HUES64 (cell line): ENCODE results near the gene EPB41L5.
"Not testable (repeated sequence)": the region's sequence is repeated elsewhere in the genome, so short reads cannot be mapped to it uniquely, and the experiment has no call there.

Experiments
- H3K27ac ChIP-seq: 2 replicates; pipeline ENCODE4 v1.7.0; 2013; ENCODE audit warnings: low read depth, low read length, inconsistent platforms
- H3K27me3 ChIP-seq: 2 replicates; pipeline ENCODE4 v1.6.1; 2013; ENCODE audit warnings: mild to moderate bottlenecking, low read length; ENCODE audit not compliant: insufficient read depth
- H3K36me3 ChIP-seq: 2 replicates; pipeline ENCODE4 v1.6.1; 2013; ENCODE audit warnings: mild to moderate bottlenecking, low read length; ENCODE audit not compliant: insufficient read depth
- H3K4me1 ChIP-seq: 2 replicates; pipeline ENCODE4 v1.6.1; 2013; ENCODE audit warnings: mild to moderate bottlenecking, low read length, moderate library complexity; ENCODE audit not compliant: insufficient read depth
- H3K4me3 ChIP-seq: 2 replicates; pipeline ENCODE4 v1.5.1; 2013; ENCODE audit warnings: mild to moderate bottlenecking, low read length, moderate library complexity
- H3K9ac ChIP-seq: 2 replicates; pipeline ENCODE4 v1.6.1; 2013; ENCODE audit warnings: mild to moderate bottlenecking, low read depth, low read length
- H3K9me3 ChIP-seq: 2 replicates; pipeline ENCODE4 v1.6.1; 2013; ENCODE audit warnings: low read depth, low read length; ENCODE audit not compliant: insufficient read depth
- WGBS: fragments of 150-250, 120-280 bp; methylation state at CpG from one replicate; pipeline ENCODE4 v1.1.7; 2013; ENCODE audit warnings: missing lambda C conversion rate; 5-methylcytosine and 5-hydroxymethylcytosine counted together

The EPB41L5 gene

GRCh38 chr2:120029672-120030640 lies 17.1 kb downstream of the EPB41L5 start:
- H3K36me3 ChIP-seq: peaks cover 3% of the 10 kb centered on the region; the same call in 1 of the 2 replicates
- H3K27ac ChIP-seq: no peak overlapping the region
- H3K4me1 ChIP-seq: peaks cover 12% of the 10 kb centered on the region
- H3K27me3 ChIP-seq: no peaks in the 10 kb centered on the region
- WGBS: 88% methylated on average over 15 of the region's 15 CpGs
- no peak overlapping the region for H3K4me3 ChIP-seq
- H3K9ac ChIP-seq: no peak overlapping the region
- peaks cover 8% of the 10 kb centered on the region; the same call in 1 of the 2 replicates for H3K9me3 ChIP-seq

- Histone ChIP-seq H3K9me3 (0 out of 2 replicates have a peak, but pooled peaks cover 1% of the 10 kb centered on the region), H3K27me3 (no peaks in the 10 kb centered on the region), H3K27ac (no peak overlapping the region), H3K36me3 (no peaks in the 10 kb centered on the region), H3K4me3 (no peak overlapping the region), H3K4me1 (peaks cover 12% of the 10 kb centered on the region), H3K9ac (no peak overlapping the region)
- 97% methylated on average over 3 of the region's 3 CpGs for WGBS
These were observed 19.4 kb downstream of the EPB41L5 start for GRCh38 chr2:120032297-120032696.

DNA sequence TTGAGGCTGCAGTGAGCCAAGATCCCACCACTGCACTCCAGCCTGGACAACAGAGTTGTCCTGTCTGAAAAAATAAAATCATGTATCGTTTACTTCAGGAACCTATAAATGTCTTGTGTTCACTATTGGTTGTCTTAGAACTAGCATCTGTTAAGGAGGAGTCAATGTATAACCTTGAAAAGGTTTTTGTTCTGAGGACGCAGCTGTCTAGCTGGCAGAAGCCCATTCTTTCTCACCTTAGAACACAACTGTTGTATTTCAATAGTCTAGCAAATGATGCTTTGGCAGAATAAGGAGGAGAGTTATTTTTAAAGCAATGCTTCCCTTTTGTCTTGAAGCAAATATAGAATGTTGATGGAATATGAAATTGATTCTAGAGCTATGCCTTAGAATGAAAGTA lies 21.1 kb downstream of the EPB41L5 start:
- Histone ChIP-seq H3K9me3 (no peaks in the 10 kb centered on the region), H3K4me1 (peaks cover 12% of the 10 kb centered on the region), H3K4me3 (no peak overlapping the region), H3K9ac (no peak overlapping the region), H3K27me3 (no peaks in the 10 kb centered on the region), H3K36me3 (no peaks in the 10 kb centered on the region), H3K27ac (no peak overlapping the region)
- WGBS: 93% methylated on average over 2 of the region's 2 CpGs

- WGBS: 92% methylated on average over 4 of the region's 4 CpGs
- Histone ChIP-seq H3K27ac (no peak overlapping the region), H3K4me1 (peaks cover 6% of the 10 kb centered on the region), H3K27me3 (no peaks in the 10 kb centered on the region), H3K9me3 (no peaks in the 10 kb centered on the region), H3K9ac (no peak overlapping the region), H3K4me3 (no peak overlapping the region), H3K36me3 (no peaks in the 10 kb centered on the region)
These were observed 21.7 kb downstream of the EPB41L5 start for GRCh38 chr2:120034621-120035020.

GRCh38 chr2:120036145-120036544 lies 23.3 kb downstream of the EPB41L5 start:
- H3K27ac ChIP-seq: no peak overlapping the region
- no peaks in the 10 kb centered on the region for H3K9me3 ChIP-seq
- 100% methylated on average over 1 of the region's 1 CpG for WGBS
- no peaks in the 10 kb centered on the region for H3K27me3 ChIP-seq
- no peaks in the 10 kb centered on the region; the same call in 1 of the 2 replicates for H3K4me1 ChIP-seq
- H3K36me3 ChIP-seq: no peaks in the 10 kb centered on the region
- H3K4me3 ChIP-seq: no peak overlapping the region
- no peak overlapping the region for H3K9ac ChIP-seq

DNA sequence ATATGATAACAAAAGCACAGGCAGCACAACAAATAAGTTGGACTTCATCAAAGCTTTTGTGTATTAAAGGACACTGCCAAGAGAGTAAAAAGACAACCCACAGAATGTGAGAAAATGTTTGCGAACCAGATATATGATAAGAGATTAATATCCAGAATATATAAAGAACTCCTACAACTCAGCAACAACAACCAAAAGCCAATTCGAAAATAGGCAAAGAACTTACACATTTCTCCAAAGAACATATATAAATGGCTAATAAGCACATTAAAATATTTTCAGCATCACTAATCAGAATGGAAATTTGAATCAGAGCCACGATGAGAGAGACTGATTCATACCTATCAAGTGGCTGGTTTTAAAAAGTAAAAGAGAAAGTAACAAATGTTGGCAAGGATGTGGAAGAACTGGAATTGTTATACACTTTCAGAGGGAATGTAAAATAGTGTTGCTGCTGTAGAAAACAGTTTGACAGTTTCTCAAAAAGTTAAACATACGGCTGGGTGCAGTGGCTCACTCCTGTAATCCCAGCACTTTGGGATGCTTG lies 25.2 kb downstream of the EPB41L5 start:
- 93% methylated on average over 4 of the region's 4 CpGs for WGBS
- Histone ChIP-seq H3K27me3 (no peaks in the 10 kb centered on the region), H3K4me1 (no peaks in the 10 kb centered on the region; the same call in 1 of the 2 replicates), H3K27ac (no peak overlapping the region), H3K9ac (no peak overlapping the region), H3K9me3 (no peaks in the 10 kb centered on the region), H3K36me3 (peaks cover 10% of the 10 kb centered on the region; the same call in 1 of the 2 replicates), H3K4me3 (no peak overlapping the region)

- Histone ChIP-seq H3K9me3 (peaks cover 20% of the 10 kb centered on the region), H3K27ac (no peak overlapping the region), H3K27me3 (no peaks in the 10 kb centered on the region), H3K4me1 (no peaks in the 10 kb centered on the region), H3K9ac (no peak overlapping the region), H3K36me3 (peaks cover 37% of the 10 kb centered on the region), H3K4me3 (no peak overlapping the region)
- WGBS: 100% methylated on average over 1 of the region's 1 CpG
These were observed 29.5 kb downstream of the EPB41L5 start for GRCh38 chr2:120042359-120042758.

DNA sequence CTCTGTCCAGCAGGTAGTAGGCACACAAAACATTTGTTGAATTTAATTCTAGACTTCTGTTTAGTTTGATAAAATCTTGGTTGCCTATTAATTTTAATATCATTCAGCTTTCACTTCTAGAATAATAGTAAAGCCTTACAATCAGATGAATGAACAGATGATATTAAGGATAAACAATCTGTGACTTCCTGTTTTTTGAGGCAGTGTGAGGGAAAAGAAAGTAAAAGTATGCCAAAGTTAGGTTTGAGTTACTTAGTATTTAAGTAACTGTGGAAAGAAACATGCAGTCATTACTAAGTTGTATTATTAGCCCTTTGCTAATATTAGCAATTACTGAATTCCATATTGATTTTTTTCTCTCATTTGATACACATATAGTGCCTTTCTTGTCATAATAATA lies 31.5 kb downstream of the EPB41L5 start:
- Histone ChIP-seq H3K9me3 (peaks cover 20% of the 10 kb centered on the region), H3K36me3 (peaks cover 37% of the 10 kb centered on the region), H3K27ac (no peak overlapping the region), H3K27me3 (no peaks in the 10 kb centered on the region), H3K9ac (no peak overlapping the region), H3K4me1 (no peaks in the 10 kb centered on the region), H3K4me3 (no peak overlapping the region)

GRCh38 chr2:120045775-120046174 lies 32.9 kb downstream of the EPB41L5 start:
- 100% methylated on average over 4 of the region's 4 CpGs for WGBS
- not testable (repeated sequence) for H3K27me3 ChIP-seq, H3K9ac ChIP-seq

GRCh38 chr2:120046252-120046651 lies 33.4 kb downstream of the EPB41L5 start:
- 100% methylated on average over 1 of the region's 2 CpGs for WGBS
- H3K4me1 ChIP-seq, H3K9ac ChIP-seq, H3K27ac ChIP-seq, H3K4me3 ChIP-seq, H3K27me3 ChIP-seq: not testable (repeated sequence)
- Histone ChIP-seq H3K36me3 (peaks cover 41% of the 10 kb centered on the region), H3K9me3 (peaks cover 25% of the 10 kb centered on the region)

More at GRCh38 chr2:120045775-120046174, 32.9 kb downstream of the EPB41L5 start:
- H3K27ac ChIP-seq, H3K4me3 ChIP-seq, H3K4me1 ChIP-seq: not testable (repeated sequence)
- peaks cover 37% of the 10 kb centered on the region for H3K36me3 ChIP-seq
- peaks cover 20% of the 10 kb centered on the region for H3K9me3 ChIP-seq

DNA sequence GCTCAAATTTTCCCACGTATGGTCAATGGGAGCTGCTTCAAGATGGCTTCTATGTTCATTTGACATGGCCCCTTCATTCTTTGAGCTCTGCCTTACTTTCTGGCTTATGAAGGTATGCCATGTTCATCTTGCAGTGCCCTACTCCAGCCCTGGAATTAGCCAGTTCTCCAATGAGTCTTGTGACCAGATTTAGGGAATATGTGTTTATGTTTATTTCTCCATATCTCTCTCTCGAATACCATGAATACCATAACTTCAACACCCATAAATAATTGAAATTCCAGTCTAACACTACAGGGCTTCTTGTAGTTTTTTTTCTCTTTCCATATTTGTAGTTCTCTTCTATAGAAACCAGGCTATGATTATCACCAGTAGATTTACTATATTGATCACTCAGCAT lies 39.7 kb downstream of the EPB41L5 start:
- Histone ChIP-seq H3K4me3 (no peak overlapping the region), H3K4me1 (no peaks in the 10 kb centered on the region), H3K36me3 (peaks cover 17% of the 10 kb centered on the region), H3K9me3 (peaks cover 15% of the 10 kb centered on the region; the same call in 1 of the 2 replicates), H3K9ac (no peak overlapping the region), H3K27me3 (no peaks in the 10 kb centered on the region), H3K27ac (no peak overlapping the region)
- 100% methylated on average over 2 of the region's 2 CpGs for WGBS
